HepG2 (cell line): Measurements from ENCODE around the gene TOP2A. TPM values are rescaled to one million over a fixed set of nuclear protein-coding genes. Genes with fewer than 3 reads are reported as not detected.

Source experiments
- AGO1 ChIP-seq: fragments of 200-400 bp; formaldehyde crosslinking; IDR thresholded peaks from 2 replicates; pipeline ENCODE4 v1.6.1; 2017; ENCODE audit warnings: mild to moderate bottlenecking, low read depth, low read length, moderate library complexity; ENCODE audit not compliant: poor library complexity, severe bottlenecking
- AGO2 ChIP-seq: fragments of 200-400 bp; formaldehyde crosslinking; optimal IDR thresholded peaks from 2 replicates; pipeline ENCODE3; 2017; ENCODE audit warnings: mild to moderate bottlenecking, low read depth, low read length, moderate library complexity
- ARNT2 ChIP-seq: sonication (generic); formaldehyde crosslinking; IDR thresholded peaks from 2 replicates; pipeline ENCODE4 v1.8.0; 2022; ENCODE audit warnings: mild to moderate bottlenecking, low read depth, missing genetic modification reagents, moderate library complexity
- BRCA1 ChIP-seq: sonication (generic); formaldehyde crosslinking; IDR thresholded peaks from 2 replicates; pipeline ENCODE4 v1.4.0; 2020; ENCODE audit warnings: missing genetic modification reagents
- CREB1 ChIP-seq, 2 experiments: fragments of 450-650 bp in 1 of 2; IDR thresholded peaks; 2 replicates each; pipeline ENCODE4 v1.6.1; 2016 to 2017; ENCODE audit warnings: control low read depth in 1 of 2, mild to moderate bottlenecking in 1 of 2, missing compliant biosample characterization in 1 of 2, missing genetic modification characterization in 1 of 2
- CSRNP1 ChIP-seq: sonication (generic); formaldehyde crosslinking; IDR thresholded peaks from 2 replicates; pipeline ENCODE4 v1.8.1; 2023; ENCODE audit warnings: mild to moderate bottlenecking, missing genetic modification reagents
- FIP1L1 ChIP-seq: fragments of 200-400 bp; formaldehyde crosslinking; IDR thresholded peaks from 2 replicates; pipeline ENCODE4 v1.6.1; 2018; ENCODE audit warnings: low read depth, mild to moderate bottlenecking, low read length, moderate library complexity, borderline replicate concordance; ENCODE audit not compliant: insufficient read depth
- FOXA1 ChIP-seq, 2 experiments: fragments of 450-650 bp in 1 of 2; sonication (generic) in 1 of 2; formaldehyde crosslinking in 1 of 2; IDR thresholded peaks; 2 replicates each; pipeline versions ENCODE4 v1.4.0 to v1.6.1; 2016 to 2020; ENCODE audit warnings: missing genetic modification reagents in 1 of 2
- FOXK2 ChIP-seq: fragments of 450-650 bp; IDR thresholded peaks from 2 replicates; pipeline ENCODE4 v1.6.1; 2016
- HES4 ChIP-seq: sonication (generic); formaldehyde crosslinking; IDR thresholded peaks from 2 replicates; pipeline ENCODE4 v1.9.0; 2021; ENCODE audit warnings: mild to moderate bottlenecking, missing genetic modification reagents, borderline replicate concordance
- MXD4 ChIP-seq: IDR thresholded peaks from 2 replicates; pipeline ENCODE4 v1.6.1; 2016; ENCODE audit warnings: mild to moderate bottlenecking, missing biosample characterization, missing genetic modification reagents
- NR2F1 ChIP-seq, 2 experiments: fragments of 450-650 bp in 1 of 2; formaldehyde crosslinking in 1 of 2; IDR thresholded peaks; 2 replicates each; pipeline versions ENCODE4 v1.5.0 to v1.6.1; 2016 to 2020; ENCODE audit warnings: mild to moderate bottlenecking in 1 of 2, missing compliant biosample characterization in 1 of 2, missing genetic modification reagents in 1 of 2, moderate library complexity in 1 of 2
- PITX1 ChIP-seq: sonication (generic); formaldehyde crosslinking; IDR thresholded peaks from 2 replicates; pipeline ENCODE4 v1.5.1; 2020; ENCODE audit warnings: mild to moderate bottlenecking, missing genetic modification reagents
- REXO4 ChIP-seq: sonication (generic); formaldehyde crosslinking; IDR thresholded peaks from 2 replicates; pipeline ENCODE4 v1.8.0; 2022; ENCODE audit warnings: missing genetic modification reagents, mild to moderate bottlenecking, borderline replicate concordance
- SMARCE1 ChIP-seq: fragments of 450-650 bp; IDR thresholded peaks from 2 replicates; pipeline ENCODE4 v1.6.1; 2017; ENCODE audit warnings: borderline replicate concordance
- SNAPC2 ChIP-seq: sonication (generic); formaldehyde crosslinking; IDR thresholded peaks from 2 replicates; pipeline ENCODE4 v1.8.1; 2022; ENCODE audit warnings: mild to moderate bottlenecking, missing genetic modification reagents
- SYNCRIP ChIP-seq: fragments of 200-400 bp; formaldehyde crosslinking; IDR thresholded peaks from 2 replicates; pipeline ENCODE4 v1.6.1; 2018; ENCODE audit warnings: mild to moderate bottlenecking, low read depth, low read length; ENCODE audit not compliant: insufficient read depth
- ZBTB20 ChIP-seq: sonication (generic); formaldehyde crosslinking; IDR thresholded peaks from 2 replicates; pipeline ENCODE4 v1.8.1; 2023; ENCODE audit warnings: missing genetic modification reagents, low read depth, mild to moderate bottlenecking, borderline replicate concordance
- ZFP36 ChIP-seq: fragments of 150-350 bp; IDR thresholded peaks from 2 replicates; pipeline ENCODE4 v1.6.1; 2018; ENCODE audit warnings: borderline replicate concordance, low read length, low read depth; ENCODE audit not compliant: partially characterized antibody
- ZNF124 ChIP-seq: sonication (generic); formaldehyde crosslinking; IDR thresholded peaks from 2 replicates; pipeline ENCODE4 v1.4.0; 2020; ENCODE audit warnings: missing genetic modification reagents
- ZNF180 ChIP-seq: sonication (generic); formaldehyde crosslinking; IDR thresholded peaks from 2 replicates; pipeline ENCODE4 v1.4.0; 2020; ENCODE audit warnings: low read depth, missing genetic modification reagents, borderline replicate concordance
- ZNF562 ChIP-seq: sonication (generic); formaldehyde crosslinking; IDR thresholded peaks from 2 replicates; pipeline ENCODE4 v1.8.0; 2022; ENCODE audit warnings: missing genetic modification reagents, borderline replicate concordance
- ZNF614 ChIP-seq: IDR thresholded peaks from 2 replicates; pipeline ENCODE4 v1.6.1; 2018; ENCODE audit warnings: missing biosample characterization, missing genetic modification reagents, inconsistent platforms, borderline replicate concordance
- polyA plus RNA-seq, 8 experiments: library from polyadenylated mRNA; depleted of rRNA in 3 of 8; stranded (reverse) in 7 of 8; unstranded in 1 of 8; fragments of >200 nt; fragmentation: Illumina TruSeq in 4 of 8; extraction: Trizol in 4 of 8; gene quantifications; 2 replicates each; pipeline versions ENCODE4 v1.2.1 to v1.2.3, GENCODE V29; 2011 to 2016; ENCODE audit warnings: low read depth in 4 of 8, missing spikeins in 1 of 8, mixed read lengths in 1 of 8; ENCODE audit not compliant: insufficient read depth in 1 of 8
- total RNA-seq, 5 experiments: library from RNA; depleted of rRNA; stranded (reverse); fragments of >200 nt; fragmentation: Illumina TruSeq; extraction: Trizol; gene quantifications; 2 replicates each; pipeline ENCODE4 v1.2.3, GENCODE V29; 2016; ENCODE audit warnings: low read depth in 1 of 5
- TF ChIP-seq, protein P1 (sequence below): sonication (generic); IDR thresholded peaks from 2 replicates; pipeline ENCODE4 v1.6.1; 2016; ENCODE audit warnings: low read depth, borderline replicate concordance

Gene TOP2A
- total and polyA plus RNA-seq, 2 of the 13 experiments (the other 11 are each of a cell fraction or from before 2014, with no cell fraction given) = 108 to 327 TPM

GRCh38 chr17:40450175-40450574 lies 32.5 kb upstream of the TOP2A start (continued):
- no peak for TF ChIP-seq ZNF614 (CRISPR knock-in tag)
- TF ChIP-seq ZNF562 (CRISPR knock-in tag) = no peak
- no peak for TF ChIP-seq SMARCE1
- no peak for TF ChIP-seq NR2F1 (CRISPR knock-in tag; IDR thresholded peaks at IDR 0.05)
- TF ChIP-seq AGO1 = no peak
- TF ChIP-seq REXO4 (CRISPR knock-in tag) = no peak
- no peak for TF ChIP-seq CSRNP1 (CRISPR knock-in tag)
- no peak for TF ChIP-seq ARNT2 (CRISPR knock-in tag)
- no peak for TF ChIP-seq FIP1L1
- no peak for TF ChIP-seq AGO2
- no peak for TF ChIP-seq HES4 (CRISPR knock-in tag)
- no peak for TF ChIP-seq FOXK2
- TF ChIP-seq SYNCRIP = no peak
- TF ChIP-seq ZNF180 (CRISPR knock-in tag) = no peak
- TF ChIP-seq BRCA1 (CRISPR knock-in tag) = no peak
- TF ChIP-seq, protein P1, sequence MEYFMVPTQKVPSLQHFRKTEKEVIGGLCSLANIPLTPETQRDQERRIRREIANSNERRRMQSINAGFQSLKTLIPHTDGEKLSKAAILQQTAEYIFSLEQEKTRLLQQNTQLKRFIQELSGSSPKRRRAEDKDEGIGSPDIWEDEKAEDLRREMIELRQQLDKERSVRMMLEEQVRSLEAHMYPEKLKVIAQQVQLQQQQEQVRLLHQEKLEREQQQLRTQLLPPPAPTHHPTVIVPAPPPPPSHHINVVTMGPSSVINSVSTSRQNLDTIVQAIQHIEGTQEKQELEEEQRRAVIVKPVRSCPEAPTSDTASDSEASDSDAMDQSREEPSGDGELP = peak; percentile 56
- TF ChIP-seq MXD4 (CRISPR knock-in tag) = no peak
- TF ChIP-seq PITX1 (CRISPR knock-in tag) = no peak
- TF ChIP-seq CREB1 (IDR thresholded peaks at IDR 0.05) = no peak
- TF ChIP-seq CREB1 (CRISPR knock-in tag; IDR thresholded peaks at IDR 0.05) = no peak
- no peak for TF ChIP-seq ZBTB20 (CRISPR knock-in tag)
- 0 out of 2 replicates have a peak, but pooled peaks have one; percentile 65 for TF ChIP-seq ZNF124 (CRISPR knock-in tag)
- no peak for TF ChIP-seq FOXA1 (IDR thresholded peaks at IDR 0.05)
- peak; percentile 18; the same call in 1 of the 2 replicates for TF ChIP-seq FOXA1 (CRISPR knock-in tag; IDR thresholded peaks at IDR 0.05)
- no peak for TF ChIP-seq SNAPC2
- TF ChIP-seq ZFP36 = no peak
